Measurements from ENCODE around the gene ZMIZ1.
A peak's percentile ranks its signal among the peaks of the same experiment; 100 is the strongest.

The ZMIZ1 gene

GRCh38 chr10:79067241-79068202, 1.2 kb upstream of the ZMIZ1 start:
- peak; percentile 73 for DNase-seq

- DNase-seq = peak; percentile 22
Measured at GRCh38 chr10:79068203-79068561, 584 bp upstream of the ZMIZ1 start.

- DNase-seq = peak; percentile 33
Measured at GRCh38 chr10:79069325-79070080, 737 bp downstream of the ZMIZ1 start.

GRCh38 chr10:79070081-79070605, 1.4 kb downstream of the ZMIZ1 start:
- no peak for DNase-seq

- DNase-seq = no peak
Measured at GRCh38 chr10:79070606-79071395, 2.0 kb downstream of the ZMIZ1 start.

GRCh38 chr10:79071396-79071923, 2.7 kb downstream of the ZMIZ1 start:
- DNase-seq = no peak

GRCh38 chr10:79072041-79072441, 3.3 kb downstream of the ZMIZ1 start:
- DNase-seq = no peak

- DNase-seq = no peak
Measured at GRCh38 chr10:79072994-79073645, 4.4 kb downstream of the ZMIZ1 start.

GRCh38 chr10:79073784-79074432, 5.1 kb downstream of the ZMIZ1 start:
- DNase-seq = no peak

- no peak for DNase-seq
Measured at GRCh38 chr10:79074732-79075131, 6.0 kb downstream of the ZMIZ1 start.

- DNase-seq = no peak
Measured at GRCh38 chr10:79075418-79075817, 6.7 kb downstream of the ZMIZ1 start.

GRCh38 chr10:79077488-79078173, 8.9 kb downstream of the ZMIZ1 start:
- DNase-seq = no peak

GRCh38 chr10:79078367-79079053, 9.7 kb downstream of the ZMIZ1 start:
- DNase-seq = no peak

GRCh38 chr10:79079054-79079397, 10.3 kb downstream of the ZMIZ1 start:
- DNase-seq = no peak

- no peak for DNase-seq
Measured at GRCh38 chr10:79079490-79080355, 11.0 kb downstream of the ZMIZ1 start.

GRCh38 chr10:79081353-79082034, 12.7 kb downstream of the ZMIZ1 start:
- no peak for DNase-seq

- DNase-seq = no peak
Measured at GRCh38 chr10:79082035-79082373, 13.2 kb downstream of the ZMIZ1 start.
